C4-2B (cell line): Measurements from ENCODE around the gene TGM4.
"Not testable (repeated sequence)": the region's sequence is repeated elsewhere in the genome, so short reads cannot be mapped to it uniquely, and the experiment has no call there.

Source experiments
- H3K27ac ChIP-seq: fragments of 450-650 bp; 2 replicates; pipeline ENCODE4 v1.5.1; 2017
- ZFX ChIP-seq: fragments of 450-650 bp; IDR thresholded peaks from 2 replicates; pipeline ENCODE4 v1.6.1; 2017
- TF ChIP-seq, protein P1 (sequence below): fragments of 450-650 bp; conservative IDR thresholded peaks from 2 replicates; pipeline ENCODE4 v1.5.1; 2017; ENCODE audit warnings: mild to moderate bottlenecking

TGM4 gene

DNA sequence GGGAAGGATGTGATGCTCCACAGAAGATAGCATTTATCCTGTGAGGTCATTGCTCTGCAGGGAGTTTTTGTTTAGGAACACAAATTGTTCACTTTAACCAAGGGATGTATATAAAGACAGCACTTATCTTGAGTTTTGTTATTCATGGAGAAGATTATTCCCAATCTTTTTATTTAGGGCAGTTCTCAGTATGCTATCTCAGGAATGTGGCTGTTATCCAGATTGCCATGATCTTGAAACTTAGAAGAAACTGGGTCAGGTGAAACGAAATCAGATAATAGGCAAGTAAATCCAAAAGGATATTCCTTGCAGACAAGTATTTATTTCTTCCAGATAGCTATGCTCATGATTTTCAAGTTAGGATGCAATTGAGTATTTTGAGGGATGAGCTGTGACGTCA, 32.0 kb upstream of the TGM4 start:
- no peak overlapping the region for H3K27ac ChIP-seq
- no peak for TF ChIP-seq ZFX
- TF ChIP-seq, protein P1, sequence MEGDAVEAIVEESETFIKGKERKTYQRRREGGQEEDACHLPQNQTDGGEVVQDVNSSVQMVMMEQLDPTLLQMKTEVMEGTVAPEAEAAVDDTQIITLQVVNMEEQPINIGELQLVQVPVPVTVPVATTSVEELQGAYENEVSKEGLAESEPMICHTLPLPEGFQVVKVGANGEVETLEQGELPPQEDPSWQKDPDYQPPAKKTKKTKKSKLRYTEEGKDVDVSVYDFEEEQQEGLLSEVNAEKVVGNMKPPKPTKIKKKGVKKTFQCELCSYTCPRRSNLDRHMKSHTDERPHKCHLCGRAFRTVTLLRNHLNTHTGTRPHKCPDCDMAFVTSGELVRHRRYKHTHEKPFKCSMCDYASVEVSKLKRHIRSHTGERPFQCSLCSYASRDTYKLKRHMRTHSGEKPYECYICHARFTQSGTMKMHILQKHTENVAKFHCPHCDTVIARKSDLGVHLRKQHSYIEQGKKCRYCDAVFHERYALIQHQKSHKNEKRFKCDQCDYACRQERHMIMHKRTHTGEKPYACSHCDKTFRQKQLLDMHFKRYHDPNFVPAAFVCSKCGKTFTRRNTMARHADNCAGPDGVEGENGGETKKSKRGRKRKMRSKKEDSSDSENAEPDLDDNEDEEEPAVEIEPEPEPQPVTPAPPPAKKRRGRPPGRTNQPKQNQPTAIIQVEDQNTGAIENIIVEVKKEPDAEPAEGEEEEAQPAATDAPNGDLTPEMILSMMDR, result no peak

DNA sequence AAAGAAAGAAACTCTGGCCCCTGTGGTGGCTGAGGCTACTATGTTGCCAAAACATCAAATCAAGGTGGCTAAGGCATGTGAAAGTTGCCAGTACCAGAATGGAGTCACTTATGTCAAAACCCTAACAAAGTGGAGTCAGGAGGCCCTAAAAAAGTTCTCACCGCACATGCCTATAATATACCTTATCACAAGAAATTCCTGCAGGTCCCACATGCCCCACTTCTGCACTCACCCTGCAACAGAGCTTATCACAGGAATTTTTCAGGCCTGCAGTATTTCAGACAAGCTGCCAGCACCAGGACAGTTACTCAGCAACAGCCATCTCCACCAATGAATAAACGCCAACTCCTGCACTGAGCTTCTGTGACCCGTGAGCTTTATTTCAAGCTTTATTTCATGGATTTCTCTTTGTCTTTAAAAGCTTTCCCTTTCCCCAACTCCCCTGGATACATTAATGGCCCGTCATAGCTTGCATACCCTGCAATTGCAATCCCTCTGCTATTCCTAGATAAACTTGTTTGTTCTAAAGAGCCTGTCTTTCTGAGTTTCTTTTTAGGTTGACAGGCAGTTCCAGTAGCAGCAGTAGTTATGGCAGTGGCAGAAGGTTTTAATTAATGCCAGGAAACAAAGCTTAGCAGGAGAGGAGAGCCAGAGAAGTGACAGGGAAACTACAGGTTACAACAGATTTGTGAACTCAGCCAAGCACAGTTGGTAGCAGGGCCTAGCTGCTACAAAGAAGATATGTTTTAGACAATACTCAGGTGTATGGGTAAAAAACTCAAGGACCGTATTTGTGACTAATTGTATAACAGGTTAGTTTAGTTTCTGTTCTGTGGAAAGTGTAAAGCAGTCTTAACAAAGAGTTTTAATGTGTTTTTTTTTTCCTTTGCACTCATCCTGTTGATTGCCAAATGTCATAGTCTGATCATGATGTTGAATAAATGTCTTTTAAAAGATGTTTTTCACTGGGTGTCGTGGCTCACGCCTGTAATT, 28.6 kb upstream of the TGM4 start:
- no peak overlapping the region for H3K27ac ChIP-seq
- TF ChIP-seq, protein P1, result no peak
- no peak for TF ChIP-seq ZFX

DNA sequence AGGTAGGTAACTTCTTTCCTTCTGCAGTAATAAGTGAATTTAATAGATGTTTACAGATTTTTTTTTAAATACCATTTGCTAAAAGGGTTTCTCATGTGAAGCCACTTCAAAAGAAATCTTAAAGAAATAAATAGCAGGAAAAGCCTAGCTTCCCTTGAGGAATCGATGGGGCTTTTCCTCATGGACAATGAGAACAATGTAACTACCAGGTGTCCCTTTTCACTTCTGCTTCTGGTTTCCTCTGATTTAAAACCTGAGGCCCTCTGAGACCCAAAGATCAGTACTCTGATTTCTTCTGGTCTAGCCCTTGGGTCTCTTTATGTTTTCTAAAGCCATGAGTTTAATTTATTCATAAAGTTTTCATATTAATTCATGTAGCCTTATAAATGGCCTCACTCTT, 25.8 kb upstream of the TGM4 start:
- TF ChIP-seq, protein P1, result no peak
- TF ChIP-seq ZFX, result no peak
- no peak overlapping the region for H3K27ac ChIP-seq

DNA sequence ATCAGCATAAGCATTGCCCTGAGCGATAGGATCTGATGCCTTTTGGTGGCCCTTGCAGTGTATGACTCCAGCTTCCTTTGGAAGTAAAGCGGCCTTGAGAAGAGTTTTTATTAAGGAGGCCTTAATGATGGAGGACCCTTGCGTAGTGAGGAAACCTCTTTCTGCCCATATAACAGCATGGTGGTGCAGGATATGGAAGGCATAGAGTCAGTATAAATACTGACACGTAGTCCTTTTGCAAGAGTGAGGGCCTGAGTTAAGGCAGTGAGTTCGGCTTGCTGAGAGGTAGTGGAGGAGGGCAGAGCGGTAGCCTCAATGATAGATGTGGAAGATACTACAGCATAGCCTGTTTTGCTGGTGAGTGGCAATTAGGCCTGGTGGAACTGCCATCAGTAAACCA, 17.7 kb upstream of the TGM4 start:
- H3K27ac ChIP-seq, result not testable (repeated sequence)

DNA sequence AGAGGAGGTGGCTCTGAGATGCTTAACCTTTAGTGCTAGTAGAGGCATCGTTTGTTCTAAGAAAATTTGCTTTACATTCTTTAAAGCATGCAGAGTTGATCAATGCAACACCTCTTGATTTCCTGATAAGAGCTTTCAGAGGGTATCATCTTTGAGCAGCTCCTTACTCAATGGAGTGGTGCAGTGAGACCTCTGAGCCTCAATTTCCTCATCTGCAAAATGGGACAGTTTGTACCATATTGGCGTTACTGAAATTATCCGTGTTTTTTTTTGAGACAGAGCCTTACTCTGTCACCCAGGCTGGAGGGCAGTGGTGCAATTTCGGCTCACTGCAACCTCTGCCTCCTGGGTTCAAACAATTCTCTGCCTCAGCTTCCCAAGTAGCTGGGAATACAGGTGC, 14.3 kb upstream of the TGM4 start:
- TF ChIP-seq ZFX, result no peak
- TF ChIP-seq, protein P1, result no peak
- H3K27ac ChIP-seq, result no peak overlapping the region

DNA sequence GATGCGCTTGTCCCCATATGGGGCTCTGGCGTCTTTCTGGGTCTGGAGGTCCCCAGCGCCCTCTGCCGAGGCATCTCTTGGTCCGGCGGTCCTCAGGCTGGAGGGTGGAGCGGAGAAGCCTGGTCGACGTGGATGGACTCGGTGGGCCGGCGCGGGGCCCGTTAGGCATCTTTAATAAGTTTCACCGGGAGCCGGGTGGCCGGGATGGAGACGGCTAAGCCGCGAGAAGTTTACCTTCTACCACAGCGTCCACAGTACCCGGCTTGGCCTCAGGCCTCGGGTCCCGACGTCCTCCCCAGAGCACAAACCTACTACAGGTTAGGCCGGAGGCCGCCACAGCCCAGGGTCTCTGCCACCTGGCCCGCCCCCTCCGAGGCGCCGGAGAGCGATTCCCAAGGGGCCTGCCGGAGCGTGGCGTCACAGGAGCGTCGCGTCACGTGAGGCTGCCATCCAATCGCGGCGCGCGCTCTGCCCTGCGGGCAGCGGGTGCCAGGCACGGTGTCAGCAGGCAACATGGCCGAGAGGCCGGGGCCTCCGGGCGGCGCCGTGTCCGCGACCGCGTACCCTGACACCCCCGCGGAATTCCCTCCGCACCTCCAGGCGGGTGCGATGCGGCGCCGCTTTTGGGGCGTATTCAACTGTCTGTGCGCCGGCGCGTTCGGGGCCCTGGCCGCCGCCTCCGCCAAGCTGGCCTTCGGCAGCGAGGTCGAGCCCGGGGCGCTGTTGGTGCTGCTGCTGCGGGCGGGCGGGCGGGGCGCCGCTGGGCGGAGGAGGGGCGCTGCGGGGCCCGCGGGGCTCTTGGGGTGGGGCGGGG, 12.8 kb upstream of the TGM4 start, which contains the start of gene TMEM42:
TMEM42 (plus strand) TSS at position 501 of the 814 bp plus-strand sequence; CDS start at position 514, 13 bp downstream.
- TF ChIP-seq, protein P1, result peak; percentile 10; the same call in 1 of the 2 replicates
- peak; percentile 73 for TF ChIP-seq ZFX
- H3K27ac ChIP-seq, result peak within 1 kb of the TSS; percentile 81

DNA sequence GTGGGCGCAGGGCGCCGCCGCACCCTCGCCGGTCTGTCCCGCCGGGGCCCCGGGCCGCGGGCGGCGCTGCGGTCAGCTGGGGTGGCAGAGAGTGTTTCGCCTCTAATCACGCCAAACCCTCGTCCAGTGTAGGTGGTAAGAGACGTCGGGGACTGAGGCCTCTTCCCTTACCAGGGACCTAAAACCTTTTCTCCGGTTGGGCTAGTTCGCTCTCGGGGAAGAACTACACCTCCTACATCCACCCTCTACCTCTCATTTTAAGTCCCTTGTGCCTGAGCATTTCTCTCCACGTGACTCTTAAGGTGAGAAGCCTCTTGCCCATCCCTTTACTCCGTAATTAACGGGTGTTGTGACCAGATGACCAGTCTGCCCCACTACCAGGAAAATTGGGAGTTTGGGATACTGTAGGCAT, 12.2 kb upstream of the TGM4 start:
- peak overlapping the region; percentile 81 for H3K27ac ChIP-seq
- peak; percentile 28; the same call in 1 of the 2 replicates for TF ChIP-seq ZFX
- TF ChIP-seq, protein P1, result no peak
